NAMALWA (cell line): Measurements from ENCODE around the gene THRA.

Source experiments
- DNase-seq: peaks from one replicate; pipeline ENCODE4 v3.0.0-alpha.2; 2015; ENCODE audit warnings: low spot score

THRA gene

DNA sequence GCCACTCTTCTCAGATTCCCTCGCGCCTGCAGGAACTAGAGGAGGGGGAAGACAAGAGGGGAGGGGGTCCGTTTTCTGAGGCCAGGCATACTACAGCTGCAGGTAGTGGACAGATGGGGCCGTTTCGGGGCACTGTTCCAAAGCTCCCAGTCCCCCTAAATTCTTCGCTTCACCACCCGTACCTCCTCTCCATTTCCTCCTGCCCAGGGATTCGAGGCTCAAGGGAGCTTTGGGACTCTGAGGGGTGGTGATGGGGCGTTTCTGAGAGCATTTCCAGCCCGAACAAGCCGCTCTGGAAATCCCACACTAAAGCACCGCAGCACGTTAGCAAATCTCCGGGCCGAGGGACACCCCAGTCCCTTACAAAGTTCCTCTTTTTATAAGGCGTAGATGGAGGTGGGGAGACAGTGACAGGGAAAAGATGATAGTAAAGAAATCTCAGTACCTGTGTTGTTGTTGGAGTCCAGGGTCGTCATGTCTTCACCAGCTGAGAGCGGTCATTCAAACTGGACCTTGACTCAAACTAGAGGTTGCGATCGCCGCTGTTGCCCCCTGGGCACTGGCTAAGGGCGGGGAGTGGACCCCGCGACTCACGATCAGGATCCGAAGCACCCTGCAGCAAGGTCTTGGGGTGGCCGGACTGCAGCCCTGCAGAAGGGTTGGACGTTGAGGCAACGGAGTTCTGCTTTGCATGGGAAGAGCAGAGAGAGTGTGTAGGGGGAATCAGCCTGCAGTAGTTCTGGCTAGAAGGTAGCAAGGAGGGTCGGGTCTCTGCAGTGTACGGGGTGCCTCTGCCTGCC lies 37.1 kb downstream of the THRA start:
- peak; percentile 59 for DNase-seq

DNA sequence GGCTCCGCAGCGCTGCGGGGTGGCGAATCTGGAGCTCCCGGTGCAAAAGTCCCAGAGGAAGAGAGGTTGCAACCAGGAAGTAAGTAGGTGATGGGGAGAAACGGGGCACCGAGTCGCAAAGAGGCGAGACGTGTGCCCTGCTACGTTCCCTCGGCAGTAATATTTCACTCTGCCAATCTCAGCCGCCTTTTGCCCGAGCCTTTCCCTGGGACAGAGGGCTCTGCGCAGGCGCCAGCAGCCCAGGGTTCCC lies 37.6 kb downstream of the THRA start, which contains the start of gene NR1D1:
NR1D1 (minus strand) TSS at position 171 of the 250 bp plus-strand sequence. CDS start 495 bp downstream, outside the sequence.
- no peak for DNase-seq

DNA sequence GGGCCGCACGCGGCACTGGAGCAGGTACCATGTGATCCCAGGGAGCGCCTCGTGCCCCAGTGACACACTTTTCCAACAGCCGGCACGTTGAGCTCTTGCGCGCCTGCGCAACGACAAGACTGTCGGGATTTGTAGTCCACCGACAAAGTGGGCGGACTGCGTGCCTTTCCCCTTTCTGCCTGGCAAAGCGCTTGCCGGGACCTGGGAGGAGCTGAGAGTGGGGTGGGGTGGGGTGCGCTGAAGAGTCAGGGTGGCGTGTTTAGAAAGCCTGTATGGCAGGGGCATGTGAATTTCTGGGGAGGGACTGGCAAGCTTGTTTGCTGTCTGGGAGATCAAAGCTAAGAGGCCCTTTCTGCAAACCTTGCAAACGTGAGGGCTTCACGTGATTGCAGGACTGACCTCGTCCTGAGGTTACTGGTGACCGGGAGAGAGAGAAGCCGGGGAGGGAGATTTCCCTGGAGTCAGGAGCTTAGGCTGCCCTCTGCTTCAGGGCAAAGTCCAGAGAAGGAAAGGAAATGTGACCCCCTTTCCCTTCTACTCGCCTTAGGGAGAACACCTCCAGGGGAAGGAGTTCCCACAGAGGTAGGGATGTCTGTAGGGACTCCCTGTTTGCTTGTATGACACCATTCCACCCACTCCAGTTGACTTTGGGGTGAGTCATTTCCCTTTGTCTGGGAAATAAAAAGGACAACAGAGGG lies 38.1 kb downstream of the THRA start:
- peak; percentile 97 for DNase-seq

DNA sequence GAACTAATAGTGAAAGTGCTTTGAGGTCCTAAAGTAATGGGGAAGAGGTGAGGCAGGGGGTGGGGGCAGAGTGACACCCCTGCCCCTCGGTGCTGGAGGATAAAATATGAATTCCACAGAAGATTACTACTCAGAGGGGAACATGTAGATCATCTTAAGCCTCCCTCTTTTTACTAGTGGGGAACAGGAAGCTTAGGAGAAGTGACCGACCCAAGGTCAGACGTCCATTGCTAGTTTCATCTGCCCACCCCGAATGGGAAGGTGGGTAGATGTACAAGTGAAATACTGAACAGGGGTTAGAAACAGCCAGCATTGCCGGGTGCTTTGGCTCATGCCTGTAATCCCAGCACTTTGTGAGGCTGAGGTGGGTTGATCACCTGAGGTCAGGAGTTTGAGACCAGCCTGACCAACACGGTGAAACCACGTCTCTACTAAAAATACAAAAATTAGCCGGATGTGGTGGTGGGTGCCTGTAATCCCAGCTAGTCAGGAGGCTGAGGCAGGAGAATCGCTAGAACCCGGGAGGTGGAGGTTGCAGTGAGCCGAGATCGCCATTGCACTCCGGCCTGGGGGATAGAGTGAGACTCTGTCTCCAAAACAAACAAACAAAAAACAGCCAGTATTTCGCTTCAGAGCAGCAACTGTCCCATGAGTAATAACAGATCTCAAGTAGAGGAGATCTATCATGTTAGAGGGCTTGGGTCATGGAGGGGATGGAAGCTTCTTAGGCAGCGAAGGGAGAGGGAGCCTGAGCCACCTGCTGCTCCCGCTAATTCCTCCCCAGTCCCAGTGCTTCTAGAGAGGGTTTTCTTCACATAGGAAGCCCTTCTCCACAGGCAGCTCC lies 38.8 kb downstream of the THRA start:
- no peak for DNase-seq

DNA sequence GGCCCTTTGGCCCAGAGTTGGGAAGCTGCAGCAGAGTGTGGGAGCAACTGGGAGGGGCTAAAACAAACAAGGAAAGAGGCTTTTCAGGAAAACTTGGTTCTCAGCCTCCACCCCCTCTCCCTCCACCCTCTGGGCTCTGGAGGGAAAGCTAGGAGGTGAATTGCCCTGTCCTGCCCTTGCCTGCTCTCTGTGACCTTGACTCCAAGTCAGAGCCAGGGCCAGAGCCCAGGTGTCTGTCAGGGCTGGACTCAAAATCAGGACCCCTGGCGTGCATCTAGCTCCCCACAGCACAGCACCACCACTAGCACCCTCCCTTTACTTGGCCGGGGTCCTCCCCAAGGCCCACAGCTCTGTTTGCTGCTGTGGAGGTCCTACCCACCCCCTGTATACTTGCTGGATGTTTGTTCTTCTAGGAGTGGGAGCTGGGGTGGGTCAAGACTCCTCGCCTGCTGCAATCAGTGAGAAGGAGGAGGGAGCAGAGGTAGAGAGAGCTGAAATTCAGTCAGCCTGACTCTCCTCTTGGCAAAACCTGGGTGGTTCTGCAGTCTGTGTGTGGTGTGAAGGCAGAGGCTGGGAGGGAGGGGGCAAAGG lies 40.4 kb downstream of the THRA start:
- no peak for DNase-seq

DNA sequence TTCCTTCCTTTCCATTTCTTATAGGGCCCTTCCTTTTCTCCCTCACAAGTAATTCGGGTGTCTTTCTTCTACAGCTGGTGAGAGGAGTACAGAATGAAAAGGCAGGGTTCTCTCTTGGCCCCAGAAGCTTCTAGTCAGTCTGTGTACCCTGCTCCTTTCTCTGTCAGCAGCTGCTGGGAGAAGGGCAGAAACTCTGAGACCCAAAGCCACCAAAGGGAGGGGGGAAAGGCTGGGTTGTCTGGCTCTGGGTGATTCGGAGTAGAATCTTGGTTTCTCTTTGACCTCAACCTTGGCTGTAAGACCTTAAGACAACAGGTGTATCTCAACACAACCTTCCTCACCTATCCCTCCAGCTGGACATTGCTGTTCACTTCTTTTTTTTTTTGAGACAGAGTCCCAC lies 40.9 kb downstream of the THRA start:
- DNase-seq, result no peak

DNA sequence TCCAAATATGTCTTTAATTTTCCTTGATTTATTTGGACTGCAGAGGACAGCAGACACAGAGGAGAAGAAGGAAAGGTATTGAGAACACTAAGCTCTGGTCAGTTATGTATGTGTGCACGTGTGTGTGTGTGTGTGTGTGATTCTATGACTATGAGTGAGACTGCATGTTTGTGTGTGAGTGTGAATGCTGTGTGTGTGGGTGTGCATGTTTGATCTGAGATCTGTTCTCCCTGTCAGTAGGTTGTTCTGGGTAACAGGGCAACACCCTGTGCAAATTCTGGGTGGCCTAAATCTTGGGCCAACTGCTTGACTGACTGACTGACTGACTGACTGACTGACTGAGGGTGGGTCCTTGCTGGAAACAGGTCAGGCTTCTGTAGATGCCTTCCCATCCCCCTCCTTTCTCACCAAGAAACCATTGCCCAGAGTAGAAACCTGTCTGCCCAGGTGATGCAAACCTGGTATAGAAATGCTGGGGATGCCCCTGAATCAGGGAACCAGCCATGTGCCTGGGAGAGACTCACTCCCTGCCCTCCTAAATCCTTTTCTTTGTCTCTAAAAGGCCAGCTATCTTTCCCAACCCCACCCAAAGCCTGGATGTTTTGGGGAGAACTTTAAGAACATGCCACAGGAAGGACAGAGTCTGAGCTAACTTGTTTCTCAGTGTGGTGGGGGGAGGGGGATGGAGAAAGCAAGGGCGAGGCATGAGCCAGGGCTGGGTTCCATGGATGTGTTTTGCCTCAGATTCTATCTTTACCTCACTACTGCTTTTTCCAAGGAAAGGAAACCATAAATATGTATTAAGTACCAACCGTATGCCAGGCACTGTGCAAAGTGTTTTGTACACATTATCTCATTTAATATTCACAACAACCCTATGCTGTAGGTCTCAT lies 42.1 kb downstream of the THRA start:
- no peak for DNase-seq

DNA sequence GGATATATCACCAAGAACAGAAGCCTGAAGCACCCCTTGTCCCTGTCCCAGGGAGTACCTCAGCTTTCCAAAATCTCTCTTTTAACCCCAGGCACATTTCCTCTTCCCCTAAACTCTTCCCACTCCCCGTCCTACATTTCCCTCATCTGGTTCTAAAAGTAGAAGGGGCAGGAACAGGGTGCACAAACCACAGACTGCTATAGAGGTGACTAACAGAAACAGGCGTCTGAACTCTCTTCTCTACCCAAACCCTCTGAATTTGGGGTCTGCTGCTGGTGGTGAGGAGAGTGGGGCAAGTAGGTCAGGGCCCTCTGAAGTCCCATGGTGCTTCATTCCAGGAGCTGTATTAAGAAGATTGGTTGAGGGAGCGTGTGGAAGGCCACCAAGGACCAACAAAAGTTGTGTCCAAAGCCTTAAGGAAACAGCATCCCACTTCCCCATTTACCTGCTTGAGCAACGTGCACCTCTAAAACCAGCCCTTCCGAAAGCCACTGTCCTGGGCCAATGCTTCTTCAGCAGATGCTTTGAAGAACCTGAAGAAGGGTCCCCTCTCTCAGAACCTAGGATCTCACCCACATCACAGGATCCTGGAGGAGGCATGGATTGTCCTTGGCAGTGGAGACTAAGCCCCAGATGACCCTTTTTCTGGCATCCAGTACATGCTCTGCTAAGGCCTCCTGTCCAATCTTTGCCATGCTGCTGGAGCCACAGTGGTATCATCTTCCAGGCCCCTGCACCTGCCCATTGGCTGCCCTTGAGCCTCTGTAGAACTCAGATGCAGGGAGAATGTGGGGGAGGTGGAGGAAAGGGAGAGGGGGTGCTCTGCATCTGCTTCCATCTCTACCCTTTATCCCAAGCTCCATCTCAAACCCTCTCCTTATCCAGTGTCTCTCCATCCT lies 43.3 kb downstream of the THRA start:
- no peak for DNase-seq

DNA sequence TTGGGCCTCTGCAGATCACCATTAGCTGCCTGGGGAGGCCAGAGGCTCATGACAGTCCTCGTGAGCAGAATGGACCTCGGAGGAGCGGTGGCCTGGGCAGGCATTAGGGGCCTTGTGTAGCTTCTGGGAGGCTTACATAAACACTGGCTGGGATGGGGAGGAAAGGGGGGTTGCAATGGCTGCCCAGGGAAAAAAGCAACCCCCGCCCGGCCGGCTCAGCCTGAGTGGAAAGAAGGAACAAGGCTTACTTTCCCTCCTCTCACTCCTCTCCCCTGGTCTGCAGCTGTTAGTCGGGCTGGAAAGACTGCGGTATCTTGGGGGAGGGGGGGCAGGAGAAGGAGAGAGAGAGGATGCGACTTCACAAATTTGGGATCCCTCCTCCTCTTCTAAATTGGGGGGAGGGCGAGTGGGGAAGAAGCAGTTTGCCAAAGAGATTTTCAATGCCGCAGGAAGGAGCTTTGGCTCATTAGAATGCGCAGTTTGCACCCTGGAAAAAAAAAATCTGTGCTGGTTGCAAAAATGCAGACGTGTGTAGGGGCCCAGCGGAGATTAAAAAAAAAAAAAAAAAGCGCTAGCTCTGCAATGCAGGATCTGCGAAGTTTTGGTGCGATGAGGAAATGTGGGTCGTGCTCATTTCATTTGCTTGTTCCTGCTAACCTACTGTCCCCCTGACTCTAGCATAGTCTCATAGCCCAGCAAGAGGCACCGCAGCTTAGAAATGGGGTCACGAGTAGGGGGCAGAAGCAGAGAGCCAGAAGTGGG lies 44.2 kb downstream of the THRA start:
- no peak for DNase-seq

DNA sequence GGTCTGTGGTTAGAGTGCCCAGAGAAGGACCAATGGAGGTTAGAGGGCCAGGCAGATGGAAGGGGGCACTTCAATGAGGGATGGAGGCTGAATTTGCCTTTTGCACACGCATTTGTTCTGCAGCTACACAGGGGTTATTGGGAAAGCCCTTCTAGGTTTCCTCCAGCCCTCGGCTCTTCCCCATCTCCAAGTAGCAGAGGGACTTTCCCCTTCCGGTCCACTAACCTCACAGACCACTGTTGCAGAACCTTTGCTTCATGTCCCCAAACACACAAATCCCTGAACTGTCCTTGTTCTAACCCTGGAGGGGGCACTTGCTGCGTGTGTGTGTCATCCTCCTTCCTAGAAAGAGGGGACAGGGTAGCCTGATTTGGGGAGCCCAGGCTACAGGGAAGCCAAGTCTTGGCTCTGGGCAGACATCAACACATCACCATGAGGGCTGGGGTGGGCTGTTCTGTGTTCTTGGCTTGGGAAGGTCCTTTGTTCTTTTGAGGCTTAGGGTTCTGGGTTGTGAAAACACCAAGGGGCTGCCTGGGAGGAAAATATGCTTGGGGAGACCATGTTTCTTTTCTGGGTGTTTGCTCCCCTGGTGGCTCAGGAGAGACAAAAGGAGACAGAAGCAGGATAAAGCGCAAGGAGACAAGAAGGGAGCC lies 44.9 kb downstream of the THRA start:
- DNase-seq, result no peak

DNA sequence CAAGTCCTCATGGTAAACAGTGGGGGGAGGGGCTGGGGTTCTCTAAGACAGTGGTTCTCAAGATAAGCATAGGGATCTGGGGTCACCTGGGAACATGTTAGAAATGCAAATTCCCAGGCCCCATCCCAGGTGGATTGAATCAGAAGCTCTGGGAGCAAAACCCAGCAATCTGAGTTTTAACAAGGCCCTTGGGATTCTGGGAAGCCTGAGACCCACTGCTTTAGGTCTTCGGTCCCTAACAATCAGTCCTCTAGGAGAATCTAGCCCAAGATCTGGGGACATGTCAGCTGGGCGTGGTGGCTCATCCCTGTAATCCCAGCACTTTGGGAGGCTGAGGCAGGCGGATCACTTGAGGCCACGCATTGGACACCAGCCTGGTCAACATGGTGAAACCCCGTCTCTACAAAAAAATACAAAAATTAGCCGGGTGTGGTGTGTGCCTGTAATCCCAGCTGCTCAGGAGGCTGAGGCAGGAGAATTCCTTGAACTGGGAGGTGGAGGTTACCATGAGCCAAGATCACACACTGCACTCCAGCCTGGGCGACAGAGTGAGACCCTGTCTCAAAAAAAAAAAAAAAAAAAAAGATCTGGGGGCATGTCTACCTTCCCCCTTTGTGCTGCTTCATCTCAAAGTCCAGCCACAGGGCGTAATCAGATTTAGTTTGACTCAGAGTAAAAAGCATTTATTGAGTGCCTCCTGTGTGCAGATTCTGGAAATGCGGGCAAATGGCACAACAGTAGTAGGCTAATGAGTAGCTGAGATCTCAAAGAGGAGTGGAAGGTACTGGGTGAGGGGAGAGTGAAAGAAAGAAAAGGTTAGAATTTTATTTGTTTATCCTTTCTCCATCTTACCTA lies 46.4 kb downstream of the THRA start:
- DNase-seq, result peak; percentile 54

DNA sequence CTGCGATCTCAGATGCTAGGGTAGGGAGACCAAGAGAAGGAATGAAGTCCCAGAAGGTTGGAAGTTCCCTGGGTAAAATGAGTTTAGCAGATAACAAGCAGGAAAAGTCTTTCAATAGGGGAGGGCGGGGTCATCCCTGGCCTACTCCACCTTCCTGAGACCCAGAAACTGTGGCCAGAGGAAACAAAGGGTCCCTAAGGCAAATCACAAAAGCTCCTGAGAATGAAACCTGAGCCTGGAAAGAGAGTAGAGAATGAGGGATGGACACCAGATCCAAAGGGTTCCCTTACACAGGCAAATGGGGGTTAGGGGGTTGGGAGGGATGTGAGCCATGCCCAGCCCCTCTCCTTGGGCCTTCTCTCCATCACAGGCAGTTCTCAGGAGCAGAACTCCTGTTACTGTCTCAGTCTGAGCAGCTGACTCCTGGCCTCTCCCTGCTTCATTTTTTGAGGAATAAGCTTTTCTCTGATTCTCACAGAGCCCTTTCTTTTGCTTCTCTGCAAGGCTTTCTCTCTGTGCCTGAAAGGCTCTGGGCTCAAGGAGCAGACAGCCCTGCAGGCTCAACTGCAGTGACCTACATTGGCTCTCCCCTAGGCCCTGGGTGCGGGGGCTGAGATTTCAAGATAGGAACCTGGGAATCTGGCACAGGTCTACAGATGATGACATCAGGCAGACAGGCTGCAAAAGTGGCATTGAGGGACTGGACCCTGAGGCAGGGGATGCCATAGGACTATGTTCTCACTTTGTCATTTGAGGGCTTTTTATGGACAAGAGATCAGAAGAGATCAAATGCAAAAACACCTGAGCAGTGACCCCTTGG lies 47.5 kb downstream of the THRA start:
- no peak for DNase-seq

DNA sequence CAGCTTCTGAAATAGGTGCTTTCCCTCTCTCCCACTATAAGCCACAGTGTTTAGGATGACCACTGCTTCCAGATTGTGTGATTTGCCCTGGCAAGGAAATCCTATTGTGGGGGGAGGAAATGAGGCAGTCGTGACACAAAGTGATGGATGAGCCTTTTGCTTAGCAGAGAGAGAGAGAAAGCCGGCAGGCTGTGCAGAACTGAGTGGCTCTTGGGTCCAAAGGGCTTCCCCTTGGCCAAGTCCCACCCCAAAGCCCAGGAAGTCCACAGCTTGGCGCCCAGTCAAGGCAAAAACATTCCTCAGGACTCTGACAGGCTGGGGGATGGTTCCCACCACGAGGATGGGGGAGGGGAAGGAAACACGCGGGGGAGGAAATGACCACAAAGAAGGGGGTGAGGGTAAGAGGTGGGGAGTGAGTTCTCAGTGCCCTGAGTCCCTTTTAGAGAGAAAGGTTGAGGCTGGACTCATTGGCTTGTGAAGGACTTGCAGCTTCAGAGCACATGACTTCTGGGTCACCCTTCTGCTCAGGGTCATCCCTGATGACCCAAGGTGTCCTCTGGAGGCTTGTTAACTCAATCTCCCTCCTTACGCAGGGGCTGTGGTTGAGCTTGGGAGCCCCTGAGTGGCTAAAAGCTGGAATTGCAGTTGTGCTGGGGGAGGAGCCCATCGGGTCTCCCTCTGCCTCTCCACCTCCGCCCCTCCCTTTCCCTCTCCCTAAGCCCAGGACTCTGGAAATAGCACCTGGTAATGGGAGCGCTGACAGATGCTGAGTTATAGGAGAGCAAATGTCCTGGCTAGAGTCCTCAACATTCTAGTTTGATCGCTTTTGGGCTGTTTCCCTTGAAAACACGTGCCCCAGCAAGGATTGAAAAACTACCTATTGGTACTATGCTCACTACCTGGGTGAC lies 48.7 kb downstream of the THRA start:
- peak; percentile 87 for DNase-seq

DNA sequence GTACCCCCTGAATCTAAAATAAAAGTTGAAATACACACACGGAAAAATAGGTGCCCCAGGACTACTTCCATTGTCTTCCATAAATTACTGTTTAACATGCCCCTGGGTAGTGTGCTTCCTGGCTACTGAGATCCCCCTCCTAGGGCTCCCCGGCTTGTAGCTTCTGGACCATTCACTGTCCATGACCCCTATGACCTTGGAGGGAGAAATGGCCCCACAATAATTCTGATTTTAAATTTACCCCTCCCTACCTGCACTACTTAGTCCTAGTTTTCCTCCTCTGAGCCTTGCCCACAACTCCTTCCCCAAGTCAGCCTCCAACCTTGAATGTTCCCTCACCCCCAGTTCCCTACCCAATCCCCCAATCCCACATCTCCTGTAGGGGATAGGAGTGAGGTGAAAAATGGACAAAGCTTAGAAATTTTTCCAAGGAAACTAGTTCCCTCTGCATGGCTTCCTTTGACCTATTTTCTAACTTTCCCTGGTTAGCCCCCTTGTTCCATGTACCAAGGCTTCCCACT lies 49.5 kb downstream of the THRA start:
- DNase-seq, result no peak

DNA sequence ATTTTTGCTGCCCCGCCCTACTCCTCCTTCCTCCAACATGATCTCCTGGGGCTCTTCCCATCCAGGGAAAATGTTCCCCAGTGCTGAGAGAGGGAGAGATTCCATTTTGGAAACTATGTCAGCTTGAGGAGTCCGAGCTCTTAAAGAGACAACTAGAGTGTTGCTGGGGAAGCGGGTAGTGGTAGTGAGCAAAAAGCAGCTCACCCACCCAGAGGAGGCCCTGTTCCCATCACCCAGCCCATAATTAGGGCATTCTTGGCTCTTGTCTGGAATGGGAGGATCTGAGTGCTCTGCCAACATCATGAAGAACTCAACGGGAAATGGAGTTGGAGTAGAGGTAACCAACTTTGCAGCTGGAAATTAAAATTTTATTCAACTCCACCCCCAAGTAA lies 49.9 kb downstream of the THRA start:
- DNase-seq, result no peak
